ENCODE results near the gene RFX2. TPM values are rescaled to one million over a fixed set of nuclear protein-coding genes. Genes with fewer than 3 reads are reported as not detected.
"Not testable (repeated sequence)": the region's sequence is repeated elsewhere in the genome, so short reads cannot be mapped to it uniquely, and the experiment has no call there.

The RFX2 gene
- total RNA-seq (2014; rRNA removed; shearing (Covaris generic)) = 4.8 and 13.4 TPM in 2 replicates

DNA sequence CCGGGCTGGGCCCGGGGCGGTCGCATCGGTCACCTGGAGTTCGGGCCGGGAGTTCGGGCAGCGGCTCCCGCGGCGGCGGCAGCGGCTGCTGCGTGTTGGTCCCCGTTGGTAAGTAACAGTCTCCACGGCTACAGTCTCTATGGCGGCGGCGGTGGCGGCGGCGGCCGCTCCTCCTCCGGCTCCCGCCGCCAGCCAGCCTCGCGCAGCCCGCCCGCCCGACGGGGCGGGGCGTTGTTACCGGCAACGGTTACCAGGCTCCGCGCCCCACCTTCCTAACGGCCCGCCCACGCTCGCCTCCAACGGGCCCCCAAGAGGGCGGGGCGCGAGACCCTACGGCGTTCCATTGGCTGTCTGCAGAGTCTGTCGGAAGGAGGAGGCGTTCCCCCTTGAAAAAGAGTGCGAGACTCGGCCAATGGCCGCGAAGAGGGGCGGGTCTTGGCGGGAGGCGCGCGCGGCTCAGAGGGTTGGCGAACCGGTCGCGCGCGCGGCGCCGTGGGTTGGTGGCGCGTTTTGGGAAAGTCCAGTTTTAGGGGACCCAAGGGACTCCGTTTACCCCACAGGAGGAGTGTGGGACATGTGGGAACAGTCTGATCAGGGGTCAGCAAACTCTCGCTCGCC lies at the start of gene RFX2:
Gene RFX2 (minus strand): TSS at position 141 of the 618 bp plus-strand sequence. CDS start 63,004 bp downstream, outside the sequence.
- DNase-seq (ENCODE audit: low read depth) = peak; percentile 98

DNA sequence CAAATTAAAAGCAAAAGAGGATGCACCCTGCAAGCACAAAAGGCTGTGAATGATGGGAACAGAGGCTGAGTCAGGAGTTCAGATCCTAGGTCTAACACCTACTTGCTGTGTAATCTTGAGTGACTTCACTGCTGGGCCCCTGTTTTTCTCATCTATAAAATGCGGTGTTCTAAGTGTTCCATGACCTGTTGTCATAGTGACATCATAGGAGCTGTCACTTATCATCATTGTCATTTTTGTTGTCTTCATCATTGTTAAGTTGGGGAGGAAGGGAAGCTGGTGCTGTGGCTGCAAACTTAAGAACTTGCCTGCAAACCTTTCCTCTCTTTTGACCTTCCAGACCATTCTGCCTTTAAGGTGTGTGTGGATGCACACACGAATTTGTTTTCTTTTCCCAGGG lies 45.7 kb upstream of the RFX2 start:
- no peak for DNase-seq (ENCODE audit: low read depth)

DNA sequence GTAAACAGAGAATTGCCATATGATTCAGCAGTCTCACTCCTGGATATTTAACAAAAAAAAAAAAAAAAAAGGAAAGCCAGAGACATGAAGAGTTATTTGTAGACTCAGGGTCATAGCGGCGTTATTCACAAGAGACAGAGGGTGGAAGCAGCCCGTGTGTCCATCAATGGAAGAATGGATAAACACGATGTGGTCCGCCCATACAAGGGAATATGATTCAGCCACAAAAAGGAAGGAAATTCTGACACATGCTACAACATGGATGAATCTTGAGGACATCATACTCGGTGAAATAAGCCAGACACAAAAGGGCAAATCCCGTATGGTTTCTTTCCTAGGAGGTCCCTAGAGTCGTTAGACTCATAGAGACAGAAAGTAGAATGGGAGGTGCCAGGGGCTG lies 40.0 kb upstream of the RFX2 start:
- no peak for DNase-seq (ENCODE audit: low read depth)

DNA sequence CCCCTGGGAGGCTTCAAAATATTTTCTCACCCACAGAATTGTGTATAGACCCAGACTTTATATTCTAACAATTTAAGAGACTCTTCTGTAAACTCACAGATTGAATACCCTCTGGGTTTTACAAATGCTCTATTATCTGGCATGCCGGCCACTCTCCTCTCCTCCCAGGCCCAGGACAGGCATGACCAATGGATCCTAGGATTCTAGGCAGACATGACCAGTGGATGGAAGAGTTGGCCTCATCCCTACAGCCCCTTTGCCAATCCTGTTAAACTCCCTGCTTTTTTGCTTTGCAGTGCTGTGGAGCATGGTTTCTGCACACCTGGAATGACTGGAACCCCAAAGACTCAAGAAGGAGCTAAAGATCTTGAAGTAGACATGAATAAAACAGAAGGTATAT lies 30.9 kb upstream of the RFX2 start:
- no peak for DNase-seq (ENCODE audit: low read depth)

DNA sequence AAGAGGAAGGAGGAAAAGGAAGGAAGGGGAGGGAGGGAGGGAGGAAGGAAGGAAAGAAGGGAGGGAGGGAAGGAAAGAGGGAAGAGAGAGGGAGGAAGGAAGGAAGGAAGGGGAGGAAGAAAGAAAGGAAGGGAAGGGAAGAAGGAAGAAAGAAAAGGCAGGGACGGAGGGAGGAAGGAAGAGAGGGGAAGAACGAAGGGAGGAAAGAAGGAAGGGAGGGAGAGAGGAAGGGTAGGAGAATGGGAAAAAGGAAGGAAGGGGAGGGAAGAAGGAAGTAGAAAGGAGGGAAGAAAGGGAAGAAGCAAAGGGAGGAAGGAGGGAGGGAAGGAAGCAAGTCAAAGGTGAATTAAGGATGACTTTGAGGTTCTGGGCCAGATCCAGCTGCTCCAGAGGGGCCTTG lies 28.2 kb upstream of the RFX2 start:
- DNase-seq (ENCODE audit: low read depth) = no peak

DNA sequence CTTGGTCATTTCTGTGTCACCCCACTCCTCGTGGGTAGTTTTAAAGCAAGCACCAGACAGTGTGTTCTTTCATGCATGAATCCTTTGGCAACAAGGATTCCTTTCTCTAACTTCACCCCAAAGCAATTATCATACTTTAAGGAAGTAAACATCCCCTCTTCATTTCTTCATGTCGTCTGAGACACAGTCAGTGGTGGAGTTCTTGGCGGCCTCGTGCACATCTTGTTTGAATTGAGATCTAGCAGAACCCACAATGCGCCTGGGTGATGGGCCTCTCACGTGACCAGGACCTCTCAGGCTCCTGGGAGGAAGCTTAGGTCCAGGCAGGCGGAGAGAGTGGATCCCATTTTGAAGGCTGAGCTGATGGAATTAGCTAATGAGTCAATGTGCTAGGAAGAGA lies 27.8 kb upstream of the RFX2 start:
- peak; percentile 54 for DNase-seq (ENCODE audit: low read depth)

DNA sequence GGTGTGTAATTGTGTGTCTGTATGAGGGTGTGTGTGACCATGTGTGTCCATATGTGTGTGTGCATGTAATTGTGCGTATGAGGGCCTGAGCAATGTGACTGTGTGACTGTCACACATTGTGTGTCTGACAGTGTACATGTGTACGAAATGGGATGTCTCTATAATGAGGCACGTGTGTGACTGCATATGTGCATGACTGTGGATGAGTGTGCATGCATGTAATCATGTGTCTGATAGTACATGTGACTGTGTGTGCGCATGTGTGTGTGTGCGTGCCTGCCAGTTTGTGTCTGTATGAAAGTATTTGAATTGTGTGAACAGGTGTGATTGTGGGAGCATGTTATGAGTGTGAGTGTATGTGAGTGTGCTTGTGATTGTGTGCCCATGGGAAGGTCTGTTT lies 22.9 kb upstream of the RFX2 start:
- DNase-seq (ENCODE audit: low read depth) = no peak

DNA sequence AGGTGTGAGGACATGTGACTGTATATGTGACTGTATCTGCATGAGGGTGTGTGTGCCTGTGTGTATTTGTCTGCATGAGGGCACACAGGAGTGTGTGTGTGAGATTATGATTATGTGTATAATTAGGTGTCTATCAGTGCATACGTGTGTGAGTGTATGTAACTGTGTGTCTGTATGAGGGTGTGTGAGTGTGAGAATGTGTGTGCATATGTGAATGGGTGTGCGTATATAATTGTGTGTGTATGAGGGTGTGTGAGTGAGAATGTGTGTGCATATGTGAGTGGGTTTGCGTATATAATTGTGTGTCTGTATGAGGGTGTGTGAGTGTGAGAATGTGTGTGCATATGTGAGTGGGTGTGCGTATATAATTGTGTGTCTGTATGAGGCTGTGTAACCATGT lies 22.2 kb upstream of the RFX2 start:
- no peak for DNase-seq (ENCODE audit: low read depth)

DNA sequence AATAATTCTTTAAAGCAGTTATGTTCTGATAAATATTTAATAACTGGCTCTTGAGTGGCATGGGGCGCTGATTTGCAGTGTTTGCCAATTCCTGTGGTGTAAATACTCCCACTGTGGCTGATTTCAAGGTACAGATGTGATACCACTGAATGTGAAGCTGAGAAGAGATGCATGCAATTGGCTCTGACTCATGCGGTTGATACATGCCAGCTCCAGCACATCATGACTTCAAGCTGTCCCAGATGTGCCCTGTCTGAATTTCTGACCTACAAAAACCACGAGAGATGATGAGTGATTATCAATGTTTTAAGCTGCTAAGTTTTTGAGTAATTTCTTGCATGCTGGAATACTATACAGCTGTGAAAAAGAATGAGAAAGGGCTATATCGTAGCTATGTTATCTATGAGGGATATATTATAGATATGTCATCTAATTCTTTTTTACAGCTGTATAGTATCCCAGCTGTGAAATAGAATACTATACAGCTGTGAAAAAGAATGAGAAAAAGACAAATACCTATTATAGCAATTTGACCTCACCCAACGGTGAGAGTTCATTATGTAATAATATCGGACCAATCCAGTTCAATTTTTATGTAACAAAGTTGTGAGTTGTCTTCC lies 17.5 kb upstream of the RFX2 start:
- no peak for DNase-seq (ENCODE audit: low read depth)

DNA sequence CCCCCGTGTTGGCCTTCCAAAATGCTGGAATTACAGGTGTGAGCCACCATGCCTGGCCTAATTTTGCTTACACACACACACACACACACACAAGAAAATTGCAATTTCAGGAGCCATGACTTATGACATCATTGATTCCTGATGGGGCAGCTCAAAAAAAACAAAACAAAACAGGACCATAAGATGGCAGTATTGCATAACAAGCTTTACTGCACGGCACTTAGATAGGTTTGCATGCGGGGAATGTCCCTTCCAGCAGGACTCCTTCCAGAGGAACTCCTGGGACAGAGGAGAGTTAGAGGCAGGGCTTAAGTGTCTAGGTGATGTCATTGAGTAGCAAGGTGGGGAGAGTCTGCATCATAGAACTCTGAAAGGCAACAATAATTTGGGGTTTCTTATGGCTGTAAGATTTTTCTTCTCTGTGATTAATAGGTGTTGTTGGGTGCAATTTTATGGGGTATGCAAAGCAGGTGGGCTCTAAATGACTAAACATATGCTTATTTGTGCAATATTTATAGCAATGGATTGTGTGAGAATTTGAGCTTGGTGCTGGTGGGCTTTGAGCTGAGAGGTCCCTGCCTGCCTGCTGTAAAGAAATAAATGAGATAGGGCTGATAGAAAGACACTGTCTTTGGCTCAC lies 16.2 kb upstream of the RFX2 start:
- DNase-seq (ENCODE audit: low read depth) = peak; percentile 81

DNA sequence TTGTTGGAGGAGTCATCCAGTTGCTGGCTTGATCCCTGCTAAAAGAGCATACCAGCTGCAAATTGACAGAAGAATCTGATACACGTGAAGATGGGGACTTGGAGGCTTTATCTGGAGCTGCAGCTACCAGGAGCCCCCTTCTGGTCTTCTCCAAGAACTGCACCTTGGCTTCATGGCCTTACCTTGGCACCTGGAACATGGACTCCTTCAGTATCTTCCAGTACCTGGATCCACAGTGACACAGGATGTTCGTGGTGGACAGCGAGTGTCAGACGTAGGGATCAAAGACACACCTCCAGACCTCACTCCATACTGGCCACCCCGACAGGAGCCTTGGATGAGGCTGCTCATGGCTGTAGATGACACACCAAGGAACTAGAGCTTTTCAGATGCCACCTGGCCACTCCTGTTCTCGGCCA lies 15.3 kb upstream of the RFX2 start:
- peak; percentile 81 for DNase-seq (ENCODE audit: low read depth)

DNA sequence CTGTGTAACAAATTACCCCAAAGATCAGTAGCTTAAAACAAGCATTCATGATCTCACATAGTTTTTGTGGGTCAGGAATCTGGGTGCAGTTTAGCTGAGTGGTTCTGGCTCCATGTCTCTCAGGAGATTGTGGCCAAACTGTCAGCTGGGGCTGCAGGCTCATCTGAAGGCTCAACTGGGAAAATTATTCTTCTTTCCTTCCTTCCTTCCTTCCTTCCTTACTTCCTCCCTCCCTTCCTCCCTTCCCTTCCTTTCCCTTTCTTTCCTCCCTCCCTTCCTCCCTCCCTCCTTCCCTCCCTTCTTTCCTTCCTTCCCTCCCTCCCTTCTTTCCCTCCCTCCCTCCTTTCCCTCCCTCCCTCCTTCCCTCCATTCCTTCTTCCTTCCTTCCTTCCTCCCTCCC lies 8.7 kb upstream of the RFX2 start:
- no peak for DNase-seq (ENCODE audit: low read depth)

DNA sequence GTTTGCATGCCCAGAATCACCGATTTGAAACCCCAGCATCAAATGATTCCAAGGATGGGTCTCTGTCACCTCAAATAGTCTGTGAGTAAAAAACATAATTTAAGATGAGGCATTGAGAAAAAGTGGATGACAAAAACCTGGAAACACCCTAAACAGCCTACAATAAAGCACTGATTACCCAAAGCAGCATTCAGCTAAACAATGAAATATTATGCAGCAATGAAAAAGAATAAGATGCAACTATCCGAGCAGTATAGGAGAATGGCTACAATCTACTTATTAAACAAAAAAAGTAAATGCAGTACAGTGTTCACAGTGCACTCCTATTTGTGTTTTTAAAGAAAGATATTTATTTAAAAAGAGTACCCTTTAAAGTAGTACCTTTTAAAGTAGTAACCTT lies 7.7 kb upstream of the RFX2 start:
- no peak for DNase-seq (ENCODE audit: low read depth)

DNA sequence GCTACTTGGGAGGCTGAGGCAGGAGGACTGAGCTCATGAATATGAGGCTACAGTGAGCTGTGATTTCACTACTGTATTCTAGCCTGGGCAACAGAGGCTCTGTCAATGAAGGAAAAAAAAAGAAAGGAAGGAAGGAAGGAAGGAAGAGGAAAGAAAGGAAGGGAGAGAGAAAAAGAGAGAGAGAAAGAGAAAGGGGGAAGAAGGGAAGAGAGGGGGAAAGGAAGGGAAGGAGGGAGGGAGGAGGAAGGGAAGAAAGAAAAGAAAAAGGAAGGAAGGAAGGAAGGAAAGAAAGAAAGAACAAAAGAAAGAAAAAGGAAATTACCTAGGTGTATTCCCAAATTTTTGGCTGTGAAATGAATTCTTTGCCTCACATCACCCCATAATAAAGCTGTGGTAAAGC lies 7.2 kb upstream of the RFX2 start:
- DNase-seq (ENCODE audit: low read depth) = no peak

DNA sequence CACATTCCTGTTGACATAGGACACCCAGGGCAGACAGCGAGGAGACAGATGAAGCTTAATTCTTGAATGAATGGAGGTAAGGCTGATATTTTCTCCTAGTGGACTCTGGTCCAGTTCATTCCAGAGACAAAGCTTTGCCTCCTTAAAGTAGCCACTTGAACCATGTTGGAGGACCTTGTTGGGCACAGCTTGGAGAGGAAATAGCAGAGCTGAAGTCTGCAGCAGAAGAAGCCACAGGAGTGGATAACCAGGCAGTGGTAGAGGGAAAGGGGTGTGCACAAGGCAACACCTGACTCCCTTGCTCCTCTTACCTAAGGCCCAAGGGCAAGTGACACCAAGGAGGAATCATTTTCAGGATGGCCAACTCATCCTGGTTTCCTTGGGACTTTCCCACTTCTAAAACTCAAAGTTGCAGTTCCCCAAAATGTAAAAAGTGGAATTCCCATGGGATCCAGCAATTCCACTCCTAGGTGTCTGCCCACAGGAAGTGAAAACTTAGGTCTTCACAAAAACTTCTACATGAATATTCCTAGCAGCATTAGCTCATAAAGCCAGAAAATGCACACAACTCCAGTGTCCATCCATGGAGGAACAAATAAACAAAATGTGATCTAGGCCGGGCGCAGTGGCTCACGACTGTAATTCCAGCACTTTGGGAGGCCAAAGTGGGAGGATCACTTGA lies 6.6 kb upstream of the RFX2 start:
- no peak for DNase-seq (ENCODE audit: low read depth)

DNA sequence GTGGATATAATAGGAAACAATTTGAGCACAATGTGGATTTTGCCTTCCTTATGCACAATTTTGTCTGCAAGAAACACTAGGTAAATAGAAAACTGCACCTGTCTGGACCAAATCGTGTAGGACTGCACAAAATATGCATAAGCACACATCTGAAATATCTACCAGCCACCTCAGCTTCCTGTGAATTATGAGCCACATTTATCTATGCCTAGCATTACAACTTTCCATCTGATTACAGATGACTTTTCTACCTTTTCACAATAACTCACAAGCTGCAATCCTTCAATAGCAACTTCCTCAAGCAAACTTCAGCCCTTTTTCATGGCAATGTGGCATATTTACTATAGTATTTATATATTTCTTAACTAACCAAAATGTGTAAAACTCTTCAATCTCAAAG lies 5.7 kb upstream of the RFX2 start:
- no peak for DNase-seq (ENCODE audit: low read depth)

DNA sequence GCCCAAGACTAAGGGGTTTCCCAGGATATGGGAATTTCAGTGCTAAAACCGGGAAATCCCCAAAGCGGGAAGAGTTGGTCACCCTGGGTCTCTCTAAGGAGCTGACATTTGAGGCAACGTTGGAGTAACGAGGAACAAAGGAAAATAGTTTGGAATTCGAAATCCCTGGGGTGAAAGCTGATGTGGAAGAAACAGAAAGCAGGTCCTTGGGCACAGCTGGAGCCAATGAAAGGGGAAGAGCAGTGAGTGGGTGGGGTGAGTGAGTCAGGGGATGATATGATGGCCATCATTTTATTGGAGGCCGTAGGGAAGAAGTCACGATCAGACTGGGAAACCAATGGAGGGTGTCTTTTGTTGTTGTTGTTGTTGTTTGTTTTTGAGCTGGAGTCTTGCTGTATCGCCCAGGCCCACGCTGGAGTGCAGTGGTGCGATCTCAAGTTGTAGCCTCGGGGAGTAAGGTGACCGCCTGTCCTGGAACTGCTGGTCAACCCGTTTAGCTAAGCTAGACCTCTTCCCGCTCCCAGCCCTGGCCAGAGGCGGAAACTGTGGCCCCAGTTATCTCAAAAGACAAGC lies 3.4 kb upstream of the RFX2 start:
- no peak for DNase-seq (ENCODE audit: low read depth)

DNA sequence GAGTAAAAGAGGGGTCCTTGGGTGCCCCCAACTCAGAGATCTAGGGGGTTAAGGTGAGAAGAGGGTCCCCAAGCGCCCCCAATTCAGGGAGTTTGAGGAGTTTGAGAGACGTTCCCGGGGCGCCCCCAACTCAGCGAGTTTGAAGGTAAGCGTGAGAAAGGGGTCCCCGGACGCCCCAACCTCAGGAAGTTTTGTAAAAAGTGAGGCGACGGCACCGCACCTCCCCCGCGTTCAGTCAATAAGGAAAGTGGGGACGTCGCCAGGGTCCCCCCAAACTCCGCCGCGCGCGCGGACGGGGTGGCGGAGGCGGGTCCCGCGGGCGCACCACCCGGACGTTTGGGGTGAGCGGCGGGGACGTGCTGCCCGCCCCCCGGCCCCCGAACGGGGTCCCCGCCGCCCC lies 353 bp downstream of the RFX2 start:
- no peak for DNase-seq (ENCODE audit: low read depth)

DNA sequence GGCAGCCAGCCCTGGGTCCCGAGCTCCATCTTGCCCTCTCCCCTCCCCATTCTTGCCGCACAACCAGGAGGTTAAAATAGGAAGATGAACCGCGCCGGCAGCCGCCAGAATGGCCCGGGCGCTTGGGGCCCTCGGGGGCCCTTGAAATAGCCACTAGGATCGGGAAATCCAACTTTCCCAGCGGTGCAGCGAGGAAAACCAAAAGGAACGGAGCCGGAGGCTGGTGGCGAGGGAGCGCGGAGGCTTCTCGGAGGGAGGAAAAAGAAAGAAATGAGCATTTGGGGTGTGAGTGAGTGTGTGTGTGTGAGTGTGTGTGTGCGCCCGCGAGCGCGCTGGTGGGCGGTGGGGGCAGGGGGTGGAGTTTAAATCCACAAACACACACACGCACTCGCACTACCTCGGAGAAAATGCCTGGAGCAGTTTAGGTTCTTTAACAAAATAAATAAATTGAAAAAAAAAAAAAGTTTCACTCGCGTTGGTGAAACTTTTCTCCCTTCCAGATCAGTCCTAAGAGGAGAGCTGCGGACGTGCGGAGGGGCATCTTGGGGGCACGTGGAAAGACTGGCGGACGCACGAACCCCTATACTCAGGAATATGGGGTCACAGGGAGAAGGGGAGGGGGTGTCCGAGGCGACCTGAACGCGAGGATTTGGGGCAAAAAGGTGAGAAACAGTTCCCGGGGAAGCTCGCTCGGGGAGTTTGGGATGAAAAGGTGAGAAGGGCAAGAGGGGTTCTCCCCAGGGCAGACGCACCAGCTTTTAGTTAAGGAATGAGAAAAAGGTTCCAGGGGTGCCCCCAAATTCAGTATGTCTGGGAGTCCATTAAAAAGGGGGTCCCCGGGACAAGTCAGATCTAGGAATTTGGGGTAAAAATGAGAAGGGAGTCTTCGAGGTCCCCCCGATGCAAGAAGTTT lies 1.3 kb downstream of the RFX2 start:
- DNase-seq (ENCODE audit: low read depth) = peak; percentile 65

DNA sequence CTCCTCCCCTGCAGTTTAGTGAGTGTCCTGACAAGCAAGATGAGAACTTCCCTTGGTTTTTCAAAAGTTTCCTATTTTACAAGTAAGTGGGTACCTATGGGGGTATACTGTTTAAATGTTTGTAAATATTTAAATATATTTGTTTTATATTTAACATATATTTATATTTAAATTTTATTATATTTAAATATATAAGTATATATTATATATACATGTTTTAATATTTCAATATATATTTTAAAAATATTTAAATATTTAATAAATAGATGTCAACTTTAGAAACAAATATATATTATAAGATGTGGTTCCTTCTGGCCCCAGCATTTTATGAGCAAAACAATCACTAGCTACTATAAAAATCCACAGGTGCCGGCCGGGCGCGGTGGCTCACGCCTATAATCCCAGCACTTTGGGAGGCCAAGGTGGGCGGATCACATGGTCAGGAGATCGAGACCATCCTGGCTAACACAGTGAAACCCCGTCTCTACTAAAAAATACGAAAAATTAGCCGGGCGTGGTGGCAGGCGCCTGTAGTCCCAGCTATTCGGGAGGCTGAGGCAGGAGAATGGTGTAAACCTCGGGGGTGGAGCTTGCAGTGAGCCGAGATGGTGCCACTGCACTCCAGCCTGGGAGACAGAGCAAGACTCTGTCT lies 3.5 kb downstream of the RFX2 start:
- not testable (repeated sequence) for DNase-seq (ENCODE audit: low read depth)

DNA sequence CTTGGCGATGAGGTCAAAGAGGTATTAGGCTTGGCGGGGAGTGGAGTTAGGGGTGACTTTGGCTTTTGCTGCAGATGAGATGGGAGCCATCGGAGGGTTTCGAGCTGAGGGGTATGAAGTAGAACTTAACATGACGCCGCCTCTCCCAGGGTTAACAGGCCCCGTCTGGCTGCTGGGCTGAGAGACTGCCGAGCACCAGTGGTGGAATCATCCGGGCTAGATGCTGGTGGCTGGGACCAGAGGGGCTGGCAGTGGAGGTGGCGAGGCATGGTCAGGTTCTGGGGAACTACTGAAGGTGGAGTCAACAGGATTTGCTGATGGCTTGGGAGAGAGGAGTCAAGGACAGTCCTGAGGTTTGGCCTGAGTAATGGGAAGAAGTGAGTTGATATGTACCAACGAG lies 4.9 kb downstream of the RFX2 start:
- no peak for DNase-seq (ENCODE audit: low read depth)
